GM23338 (cell line): ENCODE results near the gene POFUT2. TPM values are rescaled to one million over a fixed set of nuclear protein-coding genes. Genes with fewer than 3 reads are reported as not detected.

ENCODE experiments used
- ATAC-seq: fragments of 200-7000 bp; cut with Tn5 transposase; 3 replicates; pipeline ENCODE4 v1.9.1; 2020
- DNase-seq: peaks from one replicate; pipeline ENCODE4 v3.0.0-alpha.2; 2015; ENCODE audit warnings: low spot score
- H2AFZ ChIP-seq: fragments of 200-600 bp; sonication (generic); 2 replicates; pipeline ENCODE4 v1.8.0; 2016; ENCODE audit warnings: antibody characterized with exemption, mild to moderate bottlenecking, moderate library complexity
- H3F3A ChIP-seq: fragments of 200-600 bp; sonication (generic); replicated peaks from 2 replicates; pipeline ENCODE4 v1.8.0; 2017; ENCODE audit warnings: antibody characterized with exemption, mixed run types, low read depth
- H3K27ac ChIP-seq: fragments of 200-600 bp; sonication (generic); 2 replicates; pipeline ENCODE4 v1.6.1; 2016; ENCODE audit warnings: low read depth
- H3K27me3 ChIP-seq: fragments of 200-600 bp; sonication (generic); 2 replicates; pipeline ENCODE4 v1.8.0; 2016; ENCODE audit warnings: mild to moderate bottlenecking, mixed run types, moderate library complexity; ENCODE audit not compliant: insufficient read depth
- H3K36me3 ChIP-seq: fragments of 200-600 bp; sonication (generic); 2 replicates; pipeline ENCODE4 v1.8.0; 2016; ENCODE audit warnings: mild to moderate bottlenecking; ENCODE audit not compliant: insufficient read depth
- H3K4me1 ChIP-seq: fragments of 200-600 bp; sonication (generic); 2 replicates; pipeline ENCODE4 v1.8.0; 2016; ENCODE audit warnings: mild to moderate bottlenecking, moderate library complexity; ENCODE audit not compliant: insufficient read depth
- H3K4me2 ChIP-seq: fragments of 200-600 bp; sonication (generic); 2 replicates; pipeline ENCODE4 v1.7.1; 2017; ENCODE audit warnings: mixed run types
- H3K4me3 ChIP-seq: fragments of 200-600 bp; sonication (generic); 2 replicates; pipeline ENCODE4 v1.6.1; 2016; ENCODE audit warnings: mixed run types
- H3K79me2 ChIP-seq: fragments of 200-600 bp; sonication (generic); replicated peaks from 2 replicates; pipeline ENCODE4 v1.8.0; 2017; ENCODE audit warnings: mild to moderate bottlenecking; ENCODE audit not compliant: insufficient read depth
- H3K9me2 ChIP-seq: fragments of 200-600 bp; sonication (generic); 2 replicates; pipeline ENCODE4 v1.8.0; 2017; ENCODE audit not compliant: insufficient read depth
- H4K20me1 ChIP-seq: fragments of 200-600 bp; sonication (generic); replicated peaks from 2 replicates; pipeline ENCODE4 v1.8.0; 2017; ENCODE audit warnings: mild to moderate bottlenecking; ENCODE audit not compliant: insufficient read depth
- H3K27ac Mint-ChIP-seq: 2 replicates; pipeline ENCODE4 v1.8.0; 2020; ENCODE audit warnings: inconsistent platforms, mild to moderate bottlenecking, moderate library complexity, mixed read lengths
- H3K27me3 Mint-ChIP-seq: 3 replicates; pipeline ENCODE4 v1.8.0; 2022; ENCODE audit warnings: low read depth, mild to moderate bottlenecking, moderate library complexity, mixed read lengths, inconsistent platforms; ENCODE audit not compliant: insufficient read depth, poor library complexity
- H3K36me3 Mint-ChIP-seq: 3 replicates; pipeline ENCODE4 v1.8.0; 2021; ENCODE audit warnings: low read depth, mild to moderate bottlenecking, inconsistent platforms, moderate library complexity, mixed read lengths
- H3K4me1 Mint-ChIP-seq: 3 replicates; pipeline ENCODE4 v1.8.0; 2020; ENCODE audit warnings: mild to moderate bottlenecking, inconsistent platforms, mixed read lengths
- H3K4me3 Mint-ChIP-seq: 3 replicates; pipeline ENCODE4 v1.8.0; 2021; ENCODE audit warnings: moderate library complexity, mild to moderate bottlenecking, inconsistent platforms, mixed read lengths
- H3K9me3 Mint-ChIP-seq: 3 replicates; pipeline ENCODE4 v1.8.0; 2020; ENCODE audit warnings: moderate library complexity, mild to moderate bottlenecking, inconsistent platforms, mixed read lengths
- CREB1 ChIP-seq: fragments of 250-450 bp; sonication (Bioruptor Pico); IDR thresholded peaks from 2 replicates; pipeline ENCODE4 v1.5.0; 2020; ENCODE audit warnings: low read depth, mild to moderate bottlenecking, moderate library complexity
- EZH2 ChIP-seq: fragments of 200-600 bp; sonication (generic); IDR thresholded peaks from one replicate; pipeline ENCODE4 v1.8.0; 2017; ENCODE audit warnings: antibody characterized with exemption, mild to moderate bottlenecking, low read depth; ENCODE audit not compliant: unreplicated experiment
- EZH2phosphoT487 ChIP-seq: fragments of 200-600 bp; sonication (generic); IDR thresholded peaks from one replicate; pipeline ENCODE4 v1.8.1; 2018; ENCODE audit warnings: antibody characterized with exemption; ENCODE audit not compliant: unreplicated experiment
- NANOG ChIP-seq: IDR thresholded peaks from 2 replicates; pipeline ENCODE4 v1.6.1; 2016; ENCODE audit warnings: antibody characterized with exemption, borderline replicate concordance
- POLR2AphosphoS5 ChIP-seq: IDR thresholded peaks from 2 replicates; pipeline ENCODE4 v1.6.1; 2016; ENCODE audit warnings: antibody characterized with exemption, low read depth
- REST ChIP-seq: IDR thresholded peaks from one replicate; pipeline ENCODE4 v1.6.1; 2018; ENCODE audit warnings: antibody characterized with exemption; ENCODE audit not compliant: unreplicated experiment
- STAT1 ChIP-seq: IDR thresholded peaks from one replicate; pipeline ENCODE4 v1.6.1; 2016; ENCODE audit warnings: antibody characterized with exemption; ENCODE audit not compliant: unreplicated experiment
- ZNF114 ChIP-seq: fragments of 250-450 bp; sonication (Bioruptor Pico); IDR thresholded peaks from 2 replicates; pipeline ENCODE4 v1.5.0; 2020; ENCODE audit warnings: mild to moderate bottlenecking, moderate library complexity
- ZNF462 ChIP-seq: fragments of 250-450 bp; sonication (Bioruptor Pico); IDR thresholded peaks from 2 replicates; pipeline ENCODE4 v1.5.0; 2020; ENCODE audit warnings: mild to moderate bottlenecking, moderate library complexity
- polyA plus RNA-seq: library from polyadenylated mRNA; unstranded; fragments of >200 nt; fragmentation: Nextera tagmentation; extraction: Ambion mirVana; gene quantifications from 2 replicates; pipeline ENCODE4 v1.2.1, GENCODE V29; 2016
- total RNA-seq: library from RNA; depleted of rRNA; stranded (reverse); fragments of >200 nt; shearing (Covaris generic); gene quantifications from 2 replicates; pipeline ENCODE4 v1.2.3, GENCODE V29; 2014
- TF ChIP-seq, protein P1 (sequence below): IDR thresholded peaks from 2 replicates; pipeline ENCODE4 v1.6.1; 2016; ENCODE audit warnings: antibody characterized with exemption
- TF ChIP-seq, protein P2 (sequence below), 2 experiments: fragments of 200-600 bp in 1 of 2; sonication (generic) in 1 of 2; conservative IDR thresholded peaks; 2 replicates each; pipeline versions ENCODE4 v1.5.1 to v1.6.1; 2016 to 2017; ENCODE audit warnings: antibody characterized with exemption in 2 of 2, low read depth in 2 of 2, mild to moderate bottlenecking in 2 of 2, moderate library complexity in 1 of 2

POFUT2 gene
- total and polyA plus RNA-seq, 2 experiments from 2014 or later = 12.1 to 34.5 TPM

DNA sequence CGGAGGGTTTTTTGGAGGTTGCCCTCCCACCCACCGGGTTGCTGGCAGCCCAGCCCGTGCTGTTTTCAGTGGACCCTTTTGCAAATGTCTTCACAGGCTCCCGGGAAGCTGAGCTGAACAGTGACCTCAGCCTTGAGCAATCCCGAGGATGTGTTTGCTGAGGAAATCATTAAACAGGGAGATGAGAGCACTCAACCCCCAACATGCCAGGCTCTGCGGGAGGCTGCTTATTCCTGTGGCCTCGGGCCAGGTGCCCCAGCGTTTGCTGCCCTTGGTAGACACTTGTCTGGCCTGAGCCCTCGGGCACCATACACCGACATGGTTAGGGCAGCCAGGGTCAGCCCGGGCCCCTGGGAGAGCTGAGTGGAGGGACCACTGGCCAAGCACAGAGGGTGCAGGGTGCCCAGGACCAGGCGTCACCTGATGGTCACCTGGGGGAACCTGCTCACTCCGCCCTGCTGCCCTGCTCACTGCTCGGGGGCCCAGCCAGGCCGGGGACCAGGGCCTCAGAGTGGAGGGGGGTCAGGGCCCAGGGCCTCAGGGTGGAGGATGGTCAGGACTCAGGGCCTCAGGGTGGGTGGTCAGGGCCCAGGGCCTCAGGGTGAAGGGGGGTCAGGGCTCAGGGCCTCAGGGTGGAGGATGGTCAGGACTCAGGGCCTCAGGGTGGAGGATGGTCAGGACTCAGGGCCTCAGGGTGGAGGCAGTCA lies 42.5 kb upstream of the POFUT2 start:
- Histone ChIP-seq H2AFZ (no peak overlapping the region), H3K9me2 (no peaks in the 10 kb centered on the region), H3K4me3 (no peak overlapping the region), H3K27ac (0 out of 2 replicates have a peak overlapping the region, but pooled peaks have one; percentile 39), H3F3A (no peaks in the 10 kb centered on the region), H4K20me1 (no peaks in the 10 kb centered on the region), H3K27me3 (no peaks in the 10 kb centered on the region), H3K4me2 (no peak overlapping the region), H3K79me2 (no peaks in the 10 kb centered on the region), H3K36me3 (no peaks in the 10 kb centered on the region), H3K4me1 (no peaks in the 10 kb centered on the region; the same call in 1 of the 2 replicates)
- Mint-ChIP-seq H3K4me3 (no peak overlapping the region), H3K27ac (peak overlapping the region; percentile 61; the same call in 1 of the 2 replicates), H3K27me3 (peaks cover 20% of the 10 kb centered on the region), H3K36me3 (no peaks in the 10 kb centered on the region), H3K9me3 (no peaks in the 10 kb centered on the region; the same call in 1 of the 3 replicates), H3K4me1 (peaks cover 27% of the 10 kb centered on the region)
- ATAC-seq (peak; percentile 23), DNase-seq (no peak)
- TF ChIP-seq REST (no peak), ZNF462 (no peak), CREB1 (CRISPR knock-in tag) (no peak), NANOG (no peak), ZNF114 (CRISPR knock-in tag) (no peak), POLR2AphosphoS5 (no peak), EZH2 (no peak), STAT1 (no peak), EZH2phosphoT487 (no peak)
- TF ChIP-seq, protein P1, sequence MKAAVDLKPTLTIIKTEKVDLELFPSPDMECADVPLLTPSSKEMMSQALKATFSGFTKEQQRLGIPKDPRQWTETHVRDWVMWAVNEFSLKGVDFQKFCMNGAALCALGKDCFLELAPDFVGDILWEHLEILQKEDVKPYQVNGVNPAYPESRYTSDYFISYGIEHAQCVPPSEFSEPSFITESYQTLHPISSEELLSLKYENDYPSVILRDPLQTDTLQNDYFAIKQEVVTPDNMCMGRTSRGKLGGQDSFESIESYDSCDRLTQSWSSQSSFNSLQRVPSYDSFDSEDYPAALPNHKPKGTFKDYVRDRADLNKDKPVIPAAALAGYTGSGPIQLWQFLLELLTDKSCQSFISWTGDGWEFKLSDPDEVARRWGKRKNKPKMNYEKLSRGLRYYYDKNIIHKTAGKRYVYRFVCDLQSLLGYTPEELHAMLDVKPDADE = no peak
- TF ChIP-seq, protein P2, sequence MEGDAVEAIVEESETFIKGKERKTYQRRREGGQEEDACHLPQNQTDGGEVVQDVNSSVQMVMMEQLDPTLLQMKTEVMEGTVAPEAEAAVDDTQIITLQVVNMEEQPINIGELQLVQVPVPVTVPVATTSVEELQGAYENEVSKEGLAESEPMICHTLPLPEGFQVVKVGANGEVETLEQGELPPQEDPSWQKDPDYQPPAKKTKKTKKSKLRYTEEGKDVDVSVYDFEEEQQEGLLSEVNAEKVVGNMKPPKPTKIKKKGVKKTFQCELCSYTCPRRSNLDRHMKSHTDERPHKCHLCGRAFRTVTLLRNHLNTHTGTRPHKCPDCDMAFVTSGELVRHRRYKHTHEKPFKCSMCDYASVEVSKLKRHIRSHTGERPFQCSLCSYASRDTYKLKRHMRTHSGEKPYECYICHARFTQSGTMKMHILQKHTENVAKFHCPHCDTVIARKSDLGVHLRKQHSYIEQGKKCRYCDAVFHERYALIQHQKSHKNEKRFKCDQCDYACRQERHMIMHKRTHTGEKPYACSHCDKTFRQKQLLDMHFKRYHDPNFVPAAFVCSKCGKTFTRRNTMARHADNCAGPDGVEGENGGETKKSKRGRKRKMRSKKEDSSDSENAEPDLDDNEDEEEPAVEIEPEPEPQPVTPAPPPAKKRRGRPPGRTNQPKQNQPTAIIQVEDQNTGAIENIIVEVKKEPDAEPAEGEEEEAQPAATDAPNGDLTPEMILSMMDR (conservative IDR thresholded peaks at IDR 0.05; ENCODE audit: low read depth in 2 of 2) = no peak
